GM23338 (cell line): ENCODE measurements around the gene PGAM5. TPM values are rescaled to one million over a fixed set of nuclear protein-coding genes. Genes with fewer than 3 reads are reported as not detected.

Experiments
- ATAC-seq: fragments of 200-7000 bp; cut with Tn5 transposase; 3 replicates; pipeline ENCODE4 v1.9.1; 2020
- DNase-seq: peaks from one replicate; pipeline ENCODE4 v3.0.0-alpha.2; 2015; ENCODE audit warnings: low spot score
- H2AFZ ChIP-seq: fragments of 200-600 bp; sonication (generic); 2 replicates; pipeline ENCODE4 v1.8.0; 2016; ENCODE audit warnings: antibody characterized with exemption, mild to moderate bottlenecking, moderate library complexity
- H3F3A ChIP-seq: fragments of 200-600 bp; sonication (generic); replicated peaks from 2 replicates; pipeline ENCODE4 v1.8.0; 2017; ENCODE audit warnings: antibody characterized with exemption, mixed run types, low read depth
- H3K27ac ChIP-seq: fragments of 200-600 bp; sonication (generic); 2 replicates; pipeline ENCODE4 v1.6.1; 2016; ENCODE audit warnings: low read depth
- H3K27me3 ChIP-seq: fragments of 200-600 bp; sonication (generic); 2 replicates; pipeline ENCODE4 v1.8.0; 2016; ENCODE audit warnings: mild to moderate bottlenecking, mixed run types, moderate library complexity; ENCODE audit not compliant: insufficient read depth
- H3K36me3 ChIP-seq: fragments of 200-600 bp; sonication (generic); 2 replicates; pipeline ENCODE4 v1.8.0; 2016; ENCODE audit warnings: mild to moderate bottlenecking; ENCODE audit not compliant: insufficient read depth
- H3K4me1 ChIP-seq: fragments of 200-600 bp; sonication (generic); 2 replicates; pipeline ENCODE4 v1.8.0; 2016; ENCODE audit warnings: mild to moderate bottlenecking, moderate library complexity; ENCODE audit not compliant: insufficient read depth
- H3K4me2 ChIP-seq: fragments of 200-600 bp; sonication (generic); 2 replicates; pipeline ENCODE4 v1.7.1; 2017; ENCODE audit warnings: mixed run types
- H3K4me3 ChIP-seq: fragments of 200-600 bp; sonication (generic); 2 replicates; pipeline ENCODE4 v1.6.1; 2016; ENCODE audit warnings: mixed run types
- H3K79me2 ChIP-seq: fragments of 200-600 bp; sonication (generic); replicated peaks from 2 replicates; pipeline ENCODE4 v1.8.0; 2017; ENCODE audit warnings: mild to moderate bottlenecking; ENCODE audit not compliant: insufficient read depth
- H3K9me2 ChIP-seq: fragments of 200-600 bp; sonication (generic); 2 replicates; pipeline ENCODE4 v1.8.0; 2017; ENCODE audit not compliant: insufficient read depth
- H4K20me1 ChIP-seq: fragments of 200-600 bp; sonication (generic); replicated peaks from 2 replicates; pipeline ENCODE4 v1.8.0; 2017; ENCODE audit warnings: mild to moderate bottlenecking; ENCODE audit not compliant: insufficient read depth
- H3K27ac Mint-ChIP-seq: 2 replicates; pipeline ENCODE4 v1.8.0; 2020; ENCODE audit warnings: inconsistent platforms, mild to moderate bottlenecking, moderate library complexity, mixed read lengths
- H3K27me3 Mint-ChIP-seq: 3 replicates; pipeline ENCODE4 v1.8.0; 2022; ENCODE audit warnings: low read depth, mild to moderate bottlenecking, moderate library complexity, mixed read lengths, inconsistent platforms; ENCODE audit not compliant: insufficient read depth, poor library complexity
- H3K36me3 Mint-ChIP-seq: 3 replicates; pipeline ENCODE4 v1.8.0; 2021; ENCODE audit warnings: low read depth, mild to moderate bottlenecking, inconsistent platforms, moderate library complexity, mixed read lengths
- H3K4me1 Mint-ChIP-seq: 3 replicates; pipeline ENCODE4 v1.8.0; 2020; ENCODE audit warnings: mild to moderate bottlenecking, inconsistent platforms, mixed read lengths
- H3K4me3 Mint-ChIP-seq: 3 replicates; pipeline ENCODE4 v1.8.0; 2021; ENCODE audit warnings: moderate library complexity, mild to moderate bottlenecking, inconsistent platforms, mixed read lengths
- H3K9me3 Mint-ChIP-seq: 3 replicates; pipeline ENCODE4 v1.8.0; 2020; ENCODE audit warnings: moderate library complexity, mild to moderate bottlenecking, inconsistent platforms, mixed read lengths
- EZH2phosphoT487 ChIP-seq: fragments of 200-600 bp; sonication (generic); IDR thresholded peaks from one replicate; pipeline ENCODE4 v1.8.1; 2018; ENCODE audit warnings: antibody characterized with exemption; ENCODE audit not compliant: unreplicated experiment
- POLR2AphosphoS5 ChIP-seq: IDR thresholded peaks from 2 replicates; pipeline ENCODE4 v1.6.1; 2016; ENCODE audit warnings: antibody characterized with exemption, low read depth
- STAT1 ChIP-seq: IDR thresholded peaks from one replicate; pipeline ENCODE4 v1.6.1; 2016; ENCODE audit warnings: antibody characterized with exemption; ENCODE audit not compliant: unreplicated experiment
- ZNF462 ChIP-seq: fragments of 250-450 bp; sonication (Bioruptor Pico); IDR thresholded peaks from 2 replicates; pipeline ENCODE4 v1.5.0; 2020; ENCODE audit warnings: mild to moderate bottlenecking, moderate library complexity
- polyA plus RNA-seq: library from polyadenylated mRNA; unstranded; fragments of >200 nt; fragmentation: Nextera tagmentation; extraction: Ambion mirVana; gene quantifications from 2 replicates; pipeline ENCODE4 v1.2.1, GENCODE V29; 2016
- total RNA-seq: library from RNA; depleted of rRNA; stranded (reverse); fragments of >200 nt; shearing (Covaris generic); gene quantifications from 2 replicates; pipeline ENCODE4 v1.2.3, GENCODE V29; 2014

Gene PGAM5
- total and polyA plus RNA-seq, 2 experiments from 2014 or later: 31.1 to 108 TPM

GRCh38 chr12:132695431-132695830, 15.2 kb upstream of the PGAM5 start (continued):
- no peak for TF ChIP-seq ZNF462 (CRISPR knock-in tag)

- Mint-ChIP-seq H3K27ac (no peak overlapping the region), H3K4me1 (peaks cover 2% of the 10 kb centered on the region), H3K36me3 (peaks cover 46% of the 10 kb centered on the region), H3K4me3 (no peak overlapping the region), H3K27me3 (peaks cover 5% of the 10 kb centered on the region), H3K9me3 (no peaks in the 10 kb centered on the region)
- Histone ChIP-seq H3K27me3 (no peaks in the 10 kb centered on the region), H2AFZ (no peak overlapping the region), H3K9me2 (no peaks in the 10 kb centered on the region), H3K4me2 (no peak overlapping the region), H3F3A (no peaks in the 10 kb centered on the region; the same call in 1 of the 2 replicates), H3K27ac (no peak overlapping the region), H3K36me3 (0 out of 2 replicates have a peak, but pooled peaks cover 8% of the 10 kb centered on the region), H4K20me1 (no peaks in the 10 kb centered on the region; the same call in none of the 2 replicates), H3K79me2 (no peaks in the 10 kb centered on the region), H3K4me3 (no peak overlapping the region), H3K4me1 (no peaks in the 10 kb centered on the region)
- no peak for ATAC-seq
- no peak for TF ChIP-seq STAT1
- TF ChIP-seq EZH2phosphoT487: no peak
- TF ChIP-seq POLR2AphosphoS5: no peak
- DNase-seq: no peak
These were observed 12.3 kb upstream of the PGAM5 start for GRCh38 chr12:132698341-132698740.
